GM12878 (cell line): ENCODE measurements around the gene CEP120. TPM values are rescaled to one million over a fixed set of nuclear protein-coding genes. Genes with fewer than 3 reads are reported as not detected.

Experiments used
- ATAC-seq: fragments of 200-7000 bp; cut with Tn5 transposase; 3 replicates; pipeline ENCODE4 v1.9.1; 2020; ENCODE audit warnings: mild to moderate bottlenecking, moderate library complexity
- BruUV-seq: library from RNA; stranded (reverse); fragments of 400-500 nt; replicated peaks from 2 replicates; lab custom pipeline; 2021; lab: Mats Ljungman, UMichigan
- CTCF ChIA-PET: fragments of 300-600 bp; sonication (Branson Sonifier 250); formaldehyde crosslinking; extraction: SDS; loops from one replicate; lab custom pipeline; 2021; ENCODE audit warnings: inconsistent platforms; lab: Yijun Ruan, JAX
- POLR2A ChIA-PET: fragments of 350-600 bp; formaldehyde crosslinking; extraction: SDS; loops from one replicate; lab custom pipeline; 2021; ENCODE audit warnings: inconsistent platforms; lab: Charles Lee
- RAD21 ChIA-PET: fragments of 300-600 bp; sonication (Branson Sonifier 250); formaldehyde crosslinking; loops from one replicate; lab custom pipeline; 2023; ENCODE audit warnings: antibody characterized with exemption; ENCODE audit not compliant: unreplicated experiment; lab: Charles Lee
- SMC1A ChIA-PET: fragments of 300-600 bp; sonication (Branson Sonifier 250); formaldehyde crosslinking; loops from one replicate; lab custom pipeline; 2023; ENCODE audit not compliant: unreplicated experiment, uncharacterized antibody; lab: Charles Lee
- DNase-seq: peaks from one replicate; pipeline ENCODE4 v3.0.0-alpha.2; 2011; ENCODE audit warnings: low read depth, low spot score
- FAIRE-seq: peaks from 3 replicates; lab custom pipeline; 2011; peaks lifted over from hg19 to GRCh38; lab: Jason Lieb, UNC
- H2AFZ ChIP-seq: 2 replicates; pipeline ENCODE4 v1.6.0; 2011; ENCODE audit warnings: low read depth, low read length, control low read depth; ENCODE audit not compliant: control insufficient read depth
- H3K27ac ChIP-seq: 2 replicates; pipeline ENCODE4 v1.5.1; 2011; ENCODE audit warnings: control low read depth; ENCODE audit not compliant: control insufficient read depth, insufficient read depth
- H3K27me3 ChIP-seq, 2 experiments: replicated peaks in 1 of 2; 2 replicates each; pipeline versions ENCODE4 v1.6.0 to v1.6.1; 2011; ENCODE audit warnings: low read length in 1 of 2; ENCODE audit not compliant: control insufficient read depth in 2 of 2, insufficient read depth in 2 of 2
- H3K36me3 ChIP-seq, 2 experiments: 2 replicates each; pipeline ENCODE4 v1.5.1; 2011; ENCODE audit warnings: low read length in 1 of 2; ENCODE audit not compliant: control insufficient read depth in 2 of 2, insufficient read depth in 2 of 2
- H3K4me1 ChIP-seq: 2 replicates; pipeline ENCODE4 v1.6.1; 2011; ENCODE audit warnings: mild to moderate bottlenecking, low read length, moderate library complexity, mixed read lengths; ENCODE audit not compliant: control insufficient read depth, insufficient read depth
- H3K4me2 ChIP-seq: 2 replicates; pipeline ENCODE4 v1.6.0; 2011; ENCODE audit warnings: control low read depth; ENCODE audit not compliant: control insufficient read depth, insufficient read depth
- H3K4me3 ChIP-seq: fragments of 200-600 bp; sonication (generic); 2 replicates; pipeline ENCODE4 v1.5.1; 2016
- H3K79me2 ChIP-seq: 2 replicates; pipeline ENCODE4 v1.6.0; 2011; ENCODE audit warnings: low read length; ENCODE audit not compliant: control insufficient read depth, insufficient read depth
- H3K9ac ChIP-seq: 2 replicates; pipeline ENCODE4 v1.8.0; 2011; ENCODE audit warnings: low read length, control low read depth, mixed read lengths; ENCODE audit not compliant: control insufficient read depth, insufficient read depth
- H3K9me3 ChIP-seq: replicated peaks from 3 replicates; pipeline ENCODE4 v1.5.1; 2011; ENCODE audit warnings: mild to moderate bottlenecking, low read length; ENCODE audit not compliant: control insufficient read depth, insufficient read depth
- H4K20me1 ChIP-seq: 2 replicates; pipeline ENCODE4 v1.6.0; 2011; ENCODE audit not compliant: control insufficient read depth, insufficient read depth
- MEF2A ChIP-seq: IDR thresholded peaks from 2 replicates; pipeline ENCODE4 v1.6.1; 2011; ENCODE audit warnings: low read depth, mild to moderate bottlenecking, low read length, moderate library complexity; ENCODE audit not compliant: insufficient read depth
- MYC ChIP-seq: IDR thresholded peaks from 2 replicates; pipeline ENCODE4 v1.6.1; 2011; ENCODE audit warnings: mild to moderate bottlenecking, low read length, moderate library complexity, inconsistent platforms; ENCODE audit not compliant: insufficient read depth, insufficient replicate concordance, insufficient read length, severe bottlenecking
- POU2F2 ChIP-seq: IDR thresholded peaks from 3 replicates; pipeline ENCODE4 v1.6.1; 2011; ENCODE audit warnings: low read depth, mild to moderate bottlenecking, low read length, borderline replicate concordance
- RB1 ChIP-seq: fragments of 450-650 bp; formaldehyde crosslinking; IDR thresholded peaks from 2 replicates; pipeline ENCODE4 v1.6.1; 2017; ENCODE audit warnings: mild to moderate bottlenecking, borderline replicate concordance
- TCF3 ChIP-seq: IDR thresholded peaks from 2 replicates; pipeline ENCODE4 v1.6.1; 2012; ENCODE audit warnings: low read depth, mild to moderate bottlenecking, low read length, borderline replicate concordance; ENCODE audit not compliant: insufficient read depth
- ZNF217 ChIP-seq: fragments of 450-650 bp; IDR thresholded peaks from 2 replicates; pipeline ENCODE4 v1.6.1; 2017; ENCODE audit warnings: antibody characterized with exemption, mild to moderate bottlenecking
- WGBS: methylation state at CpG from one replicate; pipeline ENCODE4 v1.1.6; 2016; ENCODE audit warnings: low lambda C conversion rate; ENCODE audit not compliant: insufficient replicate concordance, insufficient coverage; ENCODE audit errors: missing lambda C conversion rate; 5-methylcytosine and 5-hydroxymethylcytosine counted together
- in situ Hi-C: fragments of 300-500 bp; cut with MboI; formaldehyde crosslinking; loops from 9 replicates; pipeline ENCODE4 v1.14.3; 2018; ENCODE audit warnings: mixed read lengths
- intact Hi-C: fragments of 100-400 bp; cut with micrococcal nuclease; formaldehyde crosslinking; loops from one replicate; pipeline ENCODE4 v1.14.2; 2022; ENCODE audit not compliant: unreplicated experiment
- polyA plus RNA-seq, 11 experiments: library from polyadenylated mRNA; depleted of rRNA in 4 of 11; unstranded in 6 of 11; stranded (reverse) in 5 of 11; fragments of >200 nt; fragmentation: Nextera tagmentation in 4 of 11; fragmentation: Illumina TruSeq in 1 of 11; extraction: Ambion mirVana in 4 of 11; extraction: Trizol in 1 of 11; gene quantifications; 1 replicate in 1 of 11; 2 replicates in 10 of 11; pipeline versions ENCODE4 v1.2.1 to v1.2.3, GENCODE V29; 2011 to 2016; ENCODE audit warnings: inconsistent platforms in 2 of 11, missing spikeins in 2 of 11, low read depth in 1 of 11
- total RNA-seq, 4 experiments: library from RNA; depleted of rRNA in 3 of 4; stranded (reverse); fragments of >200 nt in 3 of 4; fragmentation: Illumina TruSeq in 1 of 4; extraction: Trizol in 1 of 4; gene quantifications; 2 replicates each; pipeline versions ENCODE4 v1.2.1 to v1.2.3, GENCODE V29; 2013 to 2021
- TF ChIP-seq, protein P1 (sequence below): IDR thresholded peaks from 2 replicates; pipeline ENCODE4 v1.6.1; 2012; ENCODE audit warnings: low read depth, low read length, improper control_type of control experiment
- TF ChIP-seq, protein P2 (sequence below): fragments of 450-650 bp; IDR thresholded peaks from 2 replicates; pipeline ENCODE4 v1.6.1; 2017; ENCODE audit warnings: mild to moderate bottlenecking, low read depth, inconsistent platforms; ENCODE audit not compliant: poor library complexity, severe bottlenecking
- TF ChIP-seq, protein P3 (sequence below): fragments of 450-650 bp; formaldehyde crosslinking; IDR thresholded peaks from 2 replicates; pipeline ENCODE4 v1.5.0; 2022; ENCODE audit warnings: mild to moderate bottlenecking, missing genetic modification characterization
- TF ChIP-seq, protein P4 (sequence below), 3 experiments: IDR thresholded peaks in 2 of 3; conservative IDR thresholded peaks in 1 of 3; 2 replicates each; pipeline ENCODE4 v1.5.1; 2011; ENCODE audit warnings: low read depth in 3 of 3, low read length in 3 of 3, mild to moderate bottlenecking in 3 of 3, control low read depth in 2 of 3, moderate library complexity in 2 of 3, inconsistent platforms in 1 of 3, mixed read lengths in 1 of 3; ENCODE audit not compliant: control insufficient read depth in 2 of 3, insufficient read depth in 1 of 3; ENCODE audit errors: extremely low read depth in 1 of 3
- TF ChIP-seq, protein P5 (sequence below): fragments of 450-650 bp; IDR thresholded peaks from 2 replicates; pipeline ENCODE4 v1.6.1; 2016; ENCODE audit warnings: mild to moderate bottlenecking

CEP120 gene
- total and polyA plus RNA-seq, 10 of the 15 experiments (the other 5 are each of a cell fraction or from before 2014, with no cell fraction given): 4.1 to 23.0 (median 13.1) TPM

DNA sequence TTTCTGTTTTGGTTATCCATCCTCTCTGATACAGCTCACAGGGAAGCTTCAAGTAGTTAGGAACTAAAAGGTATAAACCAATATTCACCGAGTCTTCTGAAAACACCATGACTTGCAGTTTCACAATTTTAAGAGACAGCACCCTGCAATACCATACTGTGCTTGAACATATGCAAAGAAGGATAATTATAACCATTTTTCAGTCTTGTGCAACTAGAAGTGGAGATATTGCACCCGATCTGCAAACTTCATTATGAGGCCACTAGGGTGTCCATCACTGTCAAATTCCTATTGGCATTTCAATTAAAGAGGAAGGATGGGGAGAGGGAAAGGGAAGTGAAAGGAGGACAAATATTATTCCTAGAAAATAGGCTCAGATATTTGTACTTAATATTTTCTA is 32.4 kb upstream of the CEP120 start:
- no TSS peak for BruUV-seq
- in situ Hi-C loops (no loop called here), intact Hi-C loops (no loop called here)
- Histone ChIP-seq H3K9me3 (no peaks in the 10 kb centered on the region), H3K79me2 (no peaks in the 10 kb centered on the region), H3K9ac (no peak overlapping the region), H4K20me1 (no peaks in the 10 kb centered on the region), H3K4me1 (peaks cover 18% of the 10 kb centered on the region), H3K27ac (peak overlapping the region; percentile 57; the same call in 1 of the 2 replicates), H2AFZ (no peak overlapping the region; the same call in 1 of the 2 replicates), H3K36me3 (no peaks in the 10 kb centered on the region), H3K27me3 (no peaks in the 10 kb centered on the region), H3K4me2 (peak overlapping the region; percentile 84), H3K4me3 (no peak overlapping the region)
- RAD21 ChIA-PET: interaction anchor here (0.7 to 1.5 kb wide), 2 partner anchors 29 to 32 kb away, joined by 3 to 5 read pairs; no protein-coding TSS in a partner anchor
- ATAC-seq (peak; percentile 75), FAIRE-seq (peak; percentile 78), DNase-seq (no peak)
- CTCF ChIA-PET: interaction anchor here (0.7 to 1.3 kb wide), 2 partner anchors 10 to 26 kb away, joined by 3 to 4 read pairs; no protein-coding TSS in a partner anchor
- 7% methylated on average over 2 of the region's 2 CpGs for WGBS
- SMC1A ChIA-PET: interaction anchor here (1.2 to 2.2 kb wide), 7 partner anchors 10 to 155 kb away, joined by 3 to 11 read pairs (median 5); partner anchors contain the start of gene CEP120
- POLR2A ChIA-PET: interaction anchor here (0.7 kb wide), 1 partner anchor 10 kb away, joined by 5 read pairs; no protein-coding TSS in a partner anchor
- TF ChIP-seq, protein P1, sequence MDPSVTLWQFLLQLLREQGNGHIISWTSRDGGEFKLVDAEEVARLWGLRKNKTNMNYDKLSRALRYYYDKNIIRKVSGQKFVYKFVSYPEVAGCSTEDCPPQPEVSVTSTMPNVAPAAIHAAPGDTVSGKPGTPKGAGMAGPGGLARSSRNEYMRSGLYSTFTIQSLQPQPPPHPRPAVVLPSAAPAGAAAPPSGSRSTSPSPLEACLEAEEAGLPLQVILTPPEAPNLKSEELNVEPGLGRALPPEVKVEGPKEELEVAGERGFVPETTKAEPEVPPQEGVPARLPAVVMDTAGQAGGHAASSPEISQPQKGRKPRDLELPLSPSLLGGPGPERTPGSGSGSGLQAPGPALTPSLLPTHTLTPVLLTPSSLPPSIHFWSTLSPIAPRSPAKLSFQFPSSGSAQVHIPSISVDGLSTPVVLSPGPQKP: no peak
- TF ChIP-seq, protein P2, sequence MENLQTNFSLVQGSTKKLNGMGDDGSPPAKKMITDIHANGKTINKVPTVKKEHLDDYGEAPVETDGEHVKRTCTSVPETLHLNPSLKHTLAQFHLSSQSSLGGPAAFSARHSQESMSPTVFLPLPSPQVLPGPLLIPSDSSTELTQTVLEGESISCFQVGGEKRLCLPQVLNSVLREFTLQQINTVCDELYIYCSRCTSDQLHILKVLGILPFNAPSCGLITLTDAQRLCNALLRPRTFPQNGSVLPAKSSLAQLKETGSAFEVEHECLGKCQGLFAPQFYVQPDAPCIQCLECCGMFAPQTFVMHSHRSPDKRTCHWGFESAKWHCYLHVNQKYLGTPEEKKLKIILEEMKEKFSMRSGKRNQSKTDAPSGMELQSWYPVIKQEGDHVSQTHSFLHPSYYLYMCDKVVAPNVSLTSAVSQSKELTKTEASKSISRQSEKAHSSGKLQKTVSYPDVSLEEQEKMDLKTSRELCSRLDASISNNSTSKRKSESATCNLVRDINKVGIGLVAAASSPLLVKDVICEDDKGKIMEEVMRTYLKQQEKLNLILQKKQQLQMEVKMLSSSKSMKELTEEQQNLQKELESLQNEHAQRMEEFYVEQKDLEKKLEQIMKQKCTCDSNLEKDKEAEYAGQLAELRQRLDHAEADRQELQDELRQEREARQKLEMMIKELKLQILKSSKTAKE: no peak
- TF ChIP-seq, protein P3, sequence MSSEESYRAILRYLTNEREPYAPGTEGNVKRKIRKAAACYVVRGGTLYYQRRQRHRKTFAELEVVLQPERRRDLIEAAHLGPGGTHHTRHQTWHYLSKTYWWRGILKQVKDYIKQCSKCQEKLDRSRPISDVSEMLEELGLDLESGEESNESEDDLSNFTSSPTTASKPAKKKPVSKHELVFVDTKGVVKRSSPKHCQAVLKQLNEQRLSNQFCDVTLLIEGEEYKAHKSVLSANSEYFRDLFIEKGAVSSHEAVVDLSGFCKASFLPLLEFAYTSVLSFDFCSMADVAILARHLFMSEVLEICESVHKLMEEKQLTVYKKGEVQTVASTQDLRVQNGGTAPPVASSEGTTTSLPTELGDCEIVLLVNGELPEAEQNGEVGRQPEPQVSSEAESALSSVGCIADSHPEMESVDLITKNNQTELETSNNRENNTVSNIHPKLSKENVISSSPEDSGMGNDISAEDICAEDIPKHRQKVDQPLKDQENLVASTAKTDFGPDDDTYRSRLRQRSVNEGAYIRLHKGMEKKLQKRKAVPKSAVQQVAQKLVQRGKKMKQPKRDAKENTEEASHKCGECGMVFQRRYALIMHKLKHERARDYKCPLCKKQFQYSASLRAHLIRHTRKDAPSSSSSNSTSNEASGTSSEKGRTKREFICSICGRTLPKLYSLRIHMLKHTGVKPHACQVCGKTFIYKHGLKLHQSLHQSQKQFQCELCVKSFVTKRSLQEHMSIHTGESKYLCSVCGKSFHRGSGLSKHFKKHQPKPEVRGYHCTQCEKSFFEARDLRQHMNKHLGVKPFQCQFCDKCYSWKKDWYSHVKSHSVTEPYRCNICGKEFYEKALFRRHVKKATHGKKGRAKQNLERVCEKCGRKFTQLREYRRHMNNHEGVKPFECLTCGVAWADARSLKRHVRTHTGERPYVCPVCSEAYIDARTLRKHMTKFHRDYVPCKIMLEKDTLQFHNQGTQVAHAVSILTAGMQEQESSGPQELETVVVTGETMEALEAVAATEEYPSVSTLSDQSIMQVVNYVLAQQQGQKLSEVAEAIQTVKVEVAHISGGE (CRISPR knock-in tag): no peak
- TF ChIP-seq MYC: no peak
- TF ChIP-seq, protein P4, sequence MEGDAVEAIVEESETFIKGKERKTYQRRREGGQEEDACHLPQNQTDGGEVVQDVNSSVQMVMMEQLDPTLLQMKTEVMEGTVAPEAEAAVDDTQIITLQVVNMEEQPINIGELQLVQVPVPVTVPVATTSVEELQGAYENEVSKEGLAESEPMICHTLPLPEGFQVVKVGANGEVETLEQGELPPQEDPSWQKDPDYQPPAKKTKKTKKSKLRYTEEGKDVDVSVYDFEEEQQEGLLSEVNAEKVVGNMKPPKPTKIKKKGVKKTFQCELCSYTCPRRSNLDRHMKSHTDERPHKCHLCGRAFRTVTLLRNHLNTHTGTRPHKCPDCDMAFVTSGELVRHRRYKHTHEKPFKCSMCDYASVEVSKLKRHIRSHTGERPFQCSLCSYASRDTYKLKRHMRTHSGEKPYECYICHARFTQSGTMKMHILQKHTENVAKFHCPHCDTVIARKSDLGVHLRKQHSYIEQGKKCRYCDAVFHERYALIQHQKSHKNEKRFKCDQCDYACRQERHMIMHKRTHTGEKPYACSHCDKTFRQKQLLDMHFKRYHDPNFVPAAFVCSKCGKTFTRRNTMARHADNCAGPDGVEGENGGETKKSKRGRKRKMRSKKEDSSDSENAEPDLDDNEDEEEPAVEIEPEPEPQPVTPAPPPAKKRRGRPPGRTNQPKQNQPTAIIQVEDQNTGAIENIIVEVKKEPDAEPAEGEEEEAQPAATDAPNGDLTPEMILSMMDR (IDR thresholded peaks at IDR 0.05 in 2 of 3, conservative IDR thresholded peaks at IDR 0.05 in 1 of 3; ENCODE audit: control insufficient read depth in 2 of 3, extremely low read depth in 1 of 3, insufficient read depth in 1 of 3, low read depth in 3 of 3, low read length in 3 of 3): peak in 2 of 3 experiments; percentile 26 to 44; a peak in 3 of 6 replicates
- 0 out of 2 replicates have a peak, but pooled peaks have one; percentile 11 for TF ChIP-seq MEF2A
- no peak for TF ChIP-seq RB1
- TF ChIP-seq TCF3: no peak
- TF ChIP-seq, protein P5, sequence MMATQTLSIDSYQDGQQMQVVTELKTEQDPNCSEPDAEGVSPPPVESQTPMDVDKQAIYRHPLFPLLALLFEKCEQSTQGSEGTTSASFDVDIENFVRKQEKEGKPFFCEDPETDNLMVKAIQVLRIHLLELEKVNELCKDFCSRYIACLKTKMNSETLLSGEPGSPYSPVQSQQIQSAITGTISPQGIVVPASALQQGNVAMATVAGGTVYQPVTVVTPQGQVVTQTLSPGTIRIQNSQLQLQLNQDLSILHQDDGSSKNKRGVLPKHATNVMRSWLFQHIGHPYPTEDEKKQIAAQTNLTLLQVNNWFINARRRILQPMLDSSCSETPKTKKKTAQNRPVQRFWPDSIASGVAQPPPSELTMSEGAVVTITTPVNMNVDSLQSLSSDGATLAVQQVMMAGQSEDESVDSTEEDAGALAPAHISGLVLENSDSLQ: peak; percentile 42; the same call in 1 of the 2 replicates
- 0 out of 3 replicates have a peak, but pooled peaks have one; percentile 40 for TF ChIP-seq POU2F2
- no peak for TF ChIP-seq ZNF217
